ENCODE results near the gene NEURL1.
A peak's percentile ranks its signal among the peaks of the same experiment; 100 is the strongest.

The NEURL1 gene

DNA sequence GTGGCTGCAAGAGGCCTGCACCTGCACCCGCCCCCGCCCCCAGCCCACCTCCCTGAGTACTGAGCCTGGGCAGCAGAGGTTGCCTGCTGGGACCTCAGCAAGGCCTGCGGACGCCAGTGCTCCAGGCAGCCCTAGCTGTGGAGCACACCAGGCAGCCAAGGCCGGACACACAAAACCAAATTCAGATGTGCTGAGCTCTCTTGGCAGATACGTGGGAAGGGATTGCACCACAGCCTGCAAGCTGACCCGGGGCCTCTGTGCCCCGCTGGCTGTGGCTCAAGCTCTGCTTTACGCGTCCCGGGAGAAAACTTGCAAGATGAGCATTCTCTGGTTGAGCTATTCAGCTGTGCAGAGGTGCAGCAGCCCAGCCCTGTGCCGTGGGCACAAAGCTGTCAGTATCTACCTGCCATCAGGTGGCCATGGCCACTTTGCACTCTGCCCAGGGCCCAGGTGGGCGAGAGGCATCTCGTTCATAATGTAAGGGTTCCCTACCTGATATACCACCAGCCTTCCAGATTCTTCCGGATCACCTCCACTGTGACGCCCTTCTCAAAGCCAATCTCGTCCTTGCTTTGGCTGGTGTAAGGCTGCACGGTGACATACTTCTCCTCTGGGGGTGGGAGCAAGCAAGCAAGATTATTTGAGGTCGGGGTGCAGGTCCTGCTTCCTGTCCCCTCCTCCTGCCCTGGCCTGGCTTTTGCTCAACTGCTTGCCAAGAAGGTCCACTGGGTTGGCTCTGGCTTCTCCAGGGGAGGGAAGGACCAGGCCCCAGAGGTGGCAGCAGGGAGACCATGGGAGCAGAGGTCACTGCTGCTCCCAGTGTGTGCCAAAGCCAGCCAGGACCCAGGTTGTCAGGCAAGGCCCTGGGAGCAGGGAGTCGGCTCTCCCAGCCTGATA is 123.4 kb downstream of the NEURL1 start:
- H2BK120ac ChIP-seq (ENCODE audit: low read depth, low read length) = no peak overlapping the region
- WGBS = 91% methylated on average over 20 of the region's 20 CpGs
- H4K8ac ChIP-seq (ENCODE audit: low read length) = peak overlapping the region; percentile 33
- H3K27ac ChIP-seq (ENCODE audit: low read length, poor library complexity, severe bottlenecking) = no peak overlapping the region
- H2AK5ac ChIP-seq (ENCODE audit: low read length, severe bottlenecking) = no peak overlapping the region
- H3K36me3 ChIP-seq (ENCODE audit: control insufficient read depth in 1 of 2, insufficient read depth in 2 of 2, low read depth in 1 of 2, low read length in 2 of 2) = peaks cover 40 to 57% of the 10 kb centered on the region in 2 experiments
- no peak overlapping the region for H3K23ac ChIP-seq (ENCODE audit: low read length in 2 of 2)
- H3K14ac ChIP-seq (ENCODE audit: low read length in 2 of 2) = no peak overlapping the region
- H3K79me1 ChIP-seq (replicated peaks; ENCODE audit: low read length, poor library complexity, severe bottlenecking) = no peaks in the 10 kb centered on the region
- H3K4me2 ChIP-seq (ENCODE audit: low read length, poor library complexity, severe bottlenecking) = no peak overlapping the region
- no peak overlapping the region for H2AFZ ChIP-seq (ENCODE audit: low read depth, low read length)
- H3K4ac ChIP-seq (ENCODE audit: low read depth in 1 of 2, low read length in 2 of 2) = no peak overlapping the region
- H3K9me3 ChIP-seq (ENCODE audit: control insufficient read depth, low read length) = no peaks in the 10 kb centered on the region
- no peak overlapping the region for H2BK5ac ChIP-seq (ENCODE audit: low read depth, low read length, poor library complexity, severe bottlenecking)
- peak; percentile 25 for DNase-seq
- H3K18ac ChIP-seq (ENCODE audit: low read depth in 1 of 2, low read length in 2 of 2) = no peak overlapping the region
- no peak overlapping the region for H2BK15ac ChIP-seq (ENCODE audit: low read depth, poor library complexity, severe bottlenecking)
- H3K27me3 ChIP-seq (ENCODE audit: control insufficient read depth in 1 of 2, insufficient read depth in 1 of 2, low read length in 2 of 2) = no peaks in the 10 kb centered on the region
- H4K91ac ChIP-seq (ENCODE audit: low read length) = peak overlapping the region; percentile 18
- peak overlapping the region; percentile 79 for H3K9ac ChIP-seq (ENCODE audit: low read length)
- H3K4me1 ChIP-seq (ENCODE audit: control insufficient read depth, insufficient read depth, low read depth, low read length) = peaks cover 8% of the 10 kb centered on the region
- no peak overlapping the region for H2BK12ac ChIP-seq (ENCODE audit: low read length in 2 of 2)
- H3K4me3 ChIP-seq (ENCODE audit: insufficient read depth in 1 of 2, low read depth in 1 of 2, low read length in 2 of 2) = peak overlapping the region in 1 of 2 experiments; percentile 13

DNA sequence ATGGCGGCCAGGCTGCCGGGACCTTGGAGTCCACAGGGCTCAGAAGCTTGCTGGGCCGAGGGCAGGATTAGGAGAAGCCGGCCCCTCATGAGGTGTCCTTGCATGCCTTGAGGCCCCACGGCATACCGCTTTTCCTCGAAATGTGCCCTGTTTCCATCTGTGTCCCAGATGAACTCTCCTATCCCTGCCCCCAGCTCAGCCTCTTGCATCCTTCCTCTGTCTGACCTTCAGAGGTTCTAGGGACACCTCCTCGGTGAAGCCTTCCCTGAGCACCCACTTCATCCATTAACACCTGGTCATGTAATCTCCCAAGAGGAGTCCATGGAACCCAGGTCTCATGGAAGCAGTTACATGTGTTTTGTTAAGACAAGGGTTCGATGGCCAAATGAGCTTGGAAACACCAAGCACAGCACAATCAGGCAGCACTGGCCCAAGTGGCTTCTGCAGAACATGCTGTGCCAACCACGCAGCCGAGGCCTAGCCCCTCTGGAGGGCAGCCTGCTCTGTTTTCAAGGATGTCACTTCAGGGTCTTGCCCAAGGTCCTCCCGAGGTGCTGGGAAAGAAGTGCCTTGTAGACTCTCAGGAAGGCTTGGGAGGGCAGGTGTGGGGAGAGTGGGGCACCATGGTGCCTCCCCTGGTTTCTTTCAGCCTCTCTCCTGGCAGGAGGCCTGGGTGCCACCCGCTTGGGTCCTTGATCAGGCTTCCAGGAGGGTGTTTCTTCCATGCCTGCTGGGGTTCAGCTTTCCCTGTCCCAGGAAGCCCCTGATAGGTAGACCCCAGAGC is 124.3 kb downstream of the NEURL1 start:
- H2AFZ ChIP-seq (ENCODE audit: low read depth, low read length) = no peak overlapping the region
- no peak for DNase-seq
- peaks cover 3% of the 10 kb centered on the region for H3K4me1 ChIP-seq (ENCODE audit: control insufficient read depth, insufficient read depth, low read depth, low read length)

DNA sequence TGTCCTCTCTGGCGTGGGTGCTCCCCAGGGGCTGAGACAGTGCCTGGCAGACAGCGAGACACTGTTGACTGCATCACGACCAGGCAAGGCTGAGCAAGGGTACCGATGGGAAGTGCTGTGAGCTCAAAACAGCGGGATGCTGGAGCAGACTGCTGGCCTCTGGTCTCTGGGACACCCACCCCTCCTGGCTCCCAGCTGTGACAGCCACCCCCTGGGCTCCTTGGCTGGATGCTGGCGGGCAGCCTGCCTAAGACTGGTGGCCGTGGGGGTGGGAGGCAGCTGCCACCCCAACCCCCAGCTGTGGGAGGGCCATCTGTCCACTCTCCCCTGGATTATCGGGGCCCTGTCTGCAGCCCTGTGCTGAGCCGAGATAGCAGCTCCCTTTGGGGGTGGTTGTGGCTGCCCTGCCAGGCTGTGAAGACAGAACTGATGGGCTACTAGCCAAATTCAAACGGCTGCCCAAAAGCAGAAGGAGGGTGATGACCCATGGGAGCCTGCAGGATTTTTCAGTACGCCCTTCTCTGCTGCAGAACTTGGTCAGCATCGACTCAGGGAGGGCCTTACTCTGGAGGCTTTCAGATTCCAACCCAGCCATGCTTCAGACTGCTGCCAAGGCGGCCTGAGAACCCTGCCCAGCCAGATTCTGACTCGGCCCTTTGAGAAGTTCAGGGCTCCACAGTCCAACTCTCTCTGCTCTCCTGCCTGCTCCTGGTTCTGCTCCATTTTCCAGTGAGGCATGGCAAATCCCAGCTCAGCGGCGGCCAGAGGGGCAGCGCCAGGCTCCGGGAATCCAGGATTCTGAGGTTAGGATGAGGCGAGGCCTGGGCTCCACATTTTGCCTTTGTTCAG is 125.3 kb downstream of the NEURL1 start:
- Histone ChIP-seq H3K9ac (ENCODE audit: low read length) (peak overlapping the region; percentile 68), H3K4me2 (ENCODE audit: low read length, poor library complexity, severe bottlenecking) (no peak overlapping the region), H3K9me3 (ENCODE audit: control insufficient read depth, low read length) (no peaks in the 10 kb centered on the region), H3K14ac (ENCODE audit: low read length in 2 of 2) (no peak overlapping the region), H4K91ac (ENCODE audit: low read length) (no peak overlapping the region), H2BK15ac (ENCODE audit: low read depth, poor library complexity, severe bottlenecking) (no peak overlapping the region), H4K8ac (ENCODE audit: low read length) (no peak overlapping the region), H3K27me3 (ENCODE audit: control insufficient read depth in 1 of 2, insufficient read depth in 1 of 2, low read length in 2 of 2) (no peaks in the 10 kb centered on the region), H2AFZ (ENCODE audit: low read depth, low read length) (no peak overlapping the region), H3K4ac (ENCODE audit: low read depth in 1 of 2, low read length in 2 of 2) (no peak overlapping the region), H3K27ac (ENCODE audit: low read length, poor library complexity, severe bottlenecking) (no peak overlapping the region), H3K36me3 (ENCODE audit: control insufficient read depth in 1 of 2, insufficient read depth in 2 of 2, low read depth in 1 of 2, low read length in 2 of 2) (peaks cover 48 to 56% of the 10 kb centered on the region in 2 experiments), H2BK120ac (ENCODE audit: low read depth, low read length) (no peak overlapping the region), H3K4me1 (ENCODE audit: control insufficient read depth, insufficient read depth, low read depth, low read length) (no peaks in the 10 kb centered on the region), H3K79me1 (replicated peaks; ENCODE audit: low read length, poor library complexity, severe bottlenecking) (no peaks in the 10 kb centered on the region), H3K4me3 (ENCODE audit: insufficient read depth in 1 of 2, low read depth in 1 of 2, low read length in 2 of 2) (peak overlapping the region in 1 of 2 experiments; percentile 42), H2AK5ac (ENCODE audit: low read length, severe bottlenecking) (no peak overlapping the region), H2BK5ac (ENCODE audit: low read depth, low read length, poor library complexity, severe bottlenecking) (no peak overlapping the region), H2BK12ac (ENCODE audit: low read length in 2 of 2) (no peak overlapping the region), H3K23ac (ENCODE audit: low read length in 2 of 2) (no peak overlapping the region), H3K18ac (ENCODE audit: low read depth in 1 of 2, low read length in 2 of 2) (no peak overlapping the region)
- DNase-seq = no peak
- WGBS = 93% methylated on average over 19 of the region's 19 CpGs

More for the DNA sequence above, 124.3 kb downstream of the NEURL1 start:
- Histone ChIP-seq H2BK5ac (ENCODE audit: low read depth, low read length, poor library complexity, severe bottlenecking) (no peak overlapping the region), H3K9me3 (ENCODE audit: control insufficient read depth, low read length) (no peaks in the 10 kb centered on the region), H3K14ac (ENCODE audit: low read length in 2 of 2) (no peak overlapping the region), H3K27ac (ENCODE audit: low read length, poor library complexity, severe bottlenecking) (no peak overlapping the region), H3K79me1 (replicated peaks; ENCODE audit: low read length, poor library complexity, severe bottlenecking) (no peaks in the 10 kb centered on the region), H2BK15ac (ENCODE audit: low read depth, poor library complexity, severe bottlenecking) (no peak overlapping the region), H2BK120ac (ENCODE audit: low read depth, low read length) (no peak overlapping the region), H2AK5ac (ENCODE audit: low read length, severe bottlenecking) (no peak overlapping the region), H3K36me3 (ENCODE audit: control insufficient read depth in 1 of 2, insufficient read depth in 2 of 2, low read depth in 1 of 2, low read length in 2 of 2) (peaks cover 46 to 57% of the 10 kb centered on the region in 2 experiments), H4K8ac (ENCODE audit: low read length) (no peak overlapping the region), H4K91ac (ENCODE audit: low read length) (peak overlapping the region; percentile 18), H3K23ac (ENCODE audit: low read length in 2 of 2) (no peak overlapping the region), H3K4me3 (ENCODE audit: insufficient read depth in 1 of 2, low read depth in 1 of 2, low read length in 2 of 2) (peak overlapping the region in 1 of 2 experiments; percentile 13), H3K18ac (ENCODE audit: low read depth in 1 of 2, low read length in 2 of 2) (no peak overlapping the region), H3K9ac (ENCODE audit: low read length) (peak overlapping the region; percentile 51), H3K27me3 (ENCODE audit: control insufficient read depth in 1 of 2, insufficient read depth in 1 of 2, low read length in 2 of 2) (no peaks in the 10 kb centered on the region), H2BK12ac (ENCODE audit: low read length in 2 of 2) (no peak overlapping the region), H3K4me2 (ENCODE audit: low read length, poor library complexity, severe bottlenecking) (no peak overlapping the region), H3K4ac (ENCODE audit: low read depth in 1 of 2, low read length in 2 of 2) (no peak overlapping the region)
- 93% methylated on average over 13 of the region's 13 CpGs for WGBS
